B cell (primary cell): Measurements from ENCODE around the gene NDUFA12. TPM values are rescaled to one million over a fixed set of nuclear protein-coding genes. Genes with fewer than 3 reads are reported as not detected.

Experiments
- ATAC-seq: fragments of 200-7000 bp; cut with Tn5 transposase; one replicate; pipeline ENCODE4 v1.10.0; 2021; ENCODE audit warnings: low read depth, mild to moderate bottlenecking, moderate number of reproducible peaks, moderate library complexity
- CTCF ChIA-PET: fragments of 350-600 bp; sonication (Branson Sonifier 250); formaldehyde crosslinking; loops from one replicate; lab custom pipeline; 2021; ENCODE audit warnings: antibody characterized with exemption, inconsistent platforms; lab: Charles Lee
- POLR2A ChIA-PET: fragments of 350-600 bp; sonication (Branson Sonifier 250); formaldehyde crosslinking; loops from one replicate; lab custom pipeline; 2021; ENCODE audit warnings: antibody characterized with exemption; lab: Charles Lee
- DNase-seq: peaks from one replicate; pipeline ENCODE4 v3.0.0; 2013
- H2AFZ ChIP-seq: 2 replicates; pipeline ENCODE4 v1.6.1; 2012; ENCODE audit warnings: mild to moderate bottlenecking, low read depth, low read length; ENCODE audit not compliant: insufficient read depth, poor library complexity, severe bottlenecking
- H3K27ac ChIP-seq, 2 donors: 1 replicate in 1 of 2; 2 replicates in 1 of 2; pipeline ENCODE4 v1.5.1; 2012 to 2013; ENCODE audit warnings: low read length in 2 of 2, mild to moderate bottlenecking in 2 of 2, moderate library complexity in 1 of 2
- H3K27me3 ChIP-seq, 4 experiments: fragments of 200-600 bp in 1 of 4; sonication (generic) in 1 of 4; replicated peaks in 1 of 4; 1 replicate in 2 of 4; 2 replicates in 2 of 4; pipeline versions ENCODE4 v1.6.1 to v1.7.0; 2013 to 2016; ENCODE audit warnings: low read length in 3 of 4, mild to moderate bottlenecking in 2 of 4, mixed read lengths in 1 of 4, moderate library complexity in 1 of 4; ENCODE audit not compliant: insufficient read depth in 4 of 4, control insufficient read depth in 3 of 4; ENCODE audit errors: control extremely low read depth in 1 of 4
- H3K36me3 ChIP-seq, 2 experiments: replicated peaks in 1 of 2; 1 replicate in 1 of 2; 2 replicates in 1 of 2; pipeline versions ENCODE4 v1.6.1 to v1.7.1; 2013; ENCODE audit warnings: low read length in 1 of 2; ENCODE audit not compliant: insufficient read depth in 2 of 2, control insufficient read depth in 1 of 2; ENCODE audit errors: control extremely low read depth in 1 of 2, extremely low read depth in 1 of 2
- H3K4me1 ChIP-seq, 2 donors: fragments of 200-600 bp in 1 of 2; sonication (generic) in 1 of 2; 1 replicate in 1 of 2; 2 replicates in 1 of 2; pipeline versions ENCODE4 v1.5.1 to v1.6.1; 2013 to 2017; ENCODE audit warnings: low read length in 2 of 2; ENCODE audit not compliant: control insufficient read depth in 2 of 2, insufficient read depth in 2 of 2
- H3K4me2 ChIP-seq: replicated peaks from 2 replicates; pipeline ENCODE3; 2012; ENCODE audit warnings: mild to moderate bottlenecking, low read depth, low read length; ENCODE audit not compliant: poor library complexity, severe bottlenecking
- H3K4me3 ChIP-seq, 5 experiments: fragments of 200-600 bp in 1 of 5; sonication (generic) in 1 of 5; 1 replicate in 3 of 5; 2 replicates in 2 of 5; pipeline versions ENCODE4 v1.5.1 to v1.7.0; 2011 to 2016; ENCODE audit warnings: low read length in 4 of 5, mild to moderate bottlenecking in 4 of 5, low read depth in 2 of 5, control low read depth in 1 of 5, moderate library complexity in 1 of 5; ENCODE audit not compliant: insufficient read depth in 1 of 5; ENCODE audit errors: control extremely low read depth in 1 of 5, extremely low read depth in 1 of 5
- H3K79me2 ChIP-seq: fragments of 200-600 bp; sonication (generic); one replicate; pipeline ENCODE4 v1.6.0; 2016; ENCODE audit warnings: low read length; ENCODE audit not compliant: control insufficient read depth, insufficient read depth
- H3K9ac ChIP-seq: fragments of 200-600 bp; sonication (generic); 2 replicates; pipeline ENCODE4 v1.6.1; 2017; ENCODE audit warnings: mild to moderate bottlenecking, low read length, moderate library complexity
- H3K9me3 ChIP-seq, 3 donors: one replicate each; pipeline versions ENCODE4 v1.6.1 to v1.7.1; 2013; ENCODE audit warnings: low read length in 2 of 3; ENCODE audit not compliant: control insufficient read depth in 2 of 3, insufficient read depth in 1 of 3; ENCODE audit errors: control extremely low read depth in 1 of 3
- H4K20me1 ChIP-seq: 2 replicates; pipeline ENCODE4 v1.6.0; 2012; ENCODE audit warnings: mild to moderate bottlenecking, low read length; ENCODE audit not compliant: insufficient read depth, control insufficient read depth, poor library complexity, severe bottlenecking
- H3K27ac Mint-ChIP-seq: one replicate; pipeline ENCODE4 v1.8.0; 2021; ENCODE audit warnings: mixed read lengths
- H3K27me3 Mint-ChIP-seq: one replicate; pipeline ENCODE4 v1.8.0; 2021; ENCODE audit warnings: mixed read lengths
- H3K4me1 Mint-ChIP-seq: one replicate; pipeline ENCODE4 v1.8.0; 2021; ENCODE audit warnings: mixed read lengths
- H3K4me3 Mint-ChIP-seq: one replicate; pipeline ENCODE4 v1.8.0; 2021; ENCODE audit warnings: mixed read lengths
- H3K9me3 Mint-ChIP-seq: one replicate; pipeline ENCODE4 v1.8.0; 2022; ENCODE audit warnings: mixed read lengths; ENCODE audit not compliant: insufficient read depth
- CTCF ChIP-seq: fragments of 200-600 bp; IDR thresholded peaks from one replicate; pipeline ENCODE4 v1.8.0; 2022; ENCODE audit warnings: antibody characterized with exemption, mild to moderate bottlenecking
- EZH2 ChIP-seq: IDR thresholded peaks from 2 replicates; pipeline ENCODE4 v1.6.1; 2012; ENCODE audit warnings: borderline replicate concordance, low read depth, mild to moderate bottlenecking, moderate library complexity, low read length; ENCODE audit not compliant: insufficient read depth, poor library complexity, severe bottlenecking
- WGBS: methylation state at CpG from one replicate; pipeline ENCODE4 v1.1.5; 2013; ENCODE audit warnings: missing lambda C conversion rate; ENCODE audit not compliant: insufficient coverage; 5-methylcytosine and 5-hydroxymethylcytosine counted together
- intact Hi-C: fragments of 100-400 bp; cut with micrococcal nuclease; formaldehyde crosslinking; loops from one replicate; pipeline ENCODE4 v1.10.0; 2022
- polyA plus RNA-seq: library from polyadenylated mRNA; depleted of rRNA; stranded (reverse); fragments of >200 nt; gene quantifications from 2 replicates; pipeline ENCODE4 v1.2.3, GENCODE V29; 2012
- total RNA-seq, 2 donors: library from RNA; stranded (reverse); fragments of 120-200 nt in 1 of 2; gene quantifications; 1 replicate in 1 of 2; 2 replicates in 1 of 2; pipeline versions ENCODE4 v1.2.3 to v1.2.4, GENCODE V29; 2013 to 2022

NDUFA12 gene
- total and polyA plus RNA-seq, 2 donors (not counting 1 experiment from before 2014, with no cell fraction given), result 41.7 to 51.8 TPM

- intact Hi-C loops, result no loop called here
- Histone ChIP-seq H3K9me3 (no peaks in the 10 kb centered on the region), H3K4me1 (no peaks in the 10 kb centered on the region), H3K36me3 (peaks cover 15 to 22% of the 10 kb centered on the region in 2 experiments), H3K4me2 (no peak overlapping the region), H2AFZ (no peak overlapping the region), H4K20me1 (no peaks in the 10 kb centered on the region), H3K27ac (no peak overlapping the region), H3K4me3 (no peak overlapping the region), H3K27me3 (no peaks in the 10 kb centered on the region), H3K9ac (no peak overlapping the region), H3K79me2 (no peaks in the 10 kb centered on the region)
- ChIA-PET CTCF (no interaction called here), POLR2A (no interaction called here)
- Mint-ChIP-seq H3K4me1 (peaks cover 1% of the 10 kb centered on the region), H3K27me3 (no peaks in the 10 kb centered on the region), H3K27ac (no peak overlapping the region), H3K9me3 (no peaks in the 10 kb centered on the region), H3K4me3 (no peak overlapping the region)
- WGBS, result no CpG with 5 or more reads among the region's 1 CpG
- TF ChIP-seq CTCF, result no peak
- no peak for TF ChIP-seq EZH2
- ATAC-seq (no peak), DNase-seq (no peak)
Observed at GRCh38 chr12:95034750-95035149, 31.3 kb upstream of the NDUFA12 start.

- DNase-seq, result no peak
- peaks cover 1 to 7% of the 10 kb centered on the region in 2 experiments for H3K36me3 ChIP-seq
- no peaks in the 10 kb centered on the region for H4K20me1 ChIP-seq
- peaks cover 0 to 4% of the 10 kb centered on the region in 2 donors for H3K4me1 ChIP-seq
- ChIA-PET POLR2A (no interaction called here), CTCF (no interaction called here)
- no peaks in the 10 kb centered on the region for H3K9me3 Mint-ChIP-seq
- H3K9ac ChIP-seq, result no peak overlapping the region
- H3K4me3 Mint-ChIP-seq, result no peak overlapping the region
- no peaks in the 10 kb centered on the region for H3K9me3 ChIP-seq
- WGBS, result no CpG with 5 or more reads among the region's 2 CpGs
- no peak overlapping the region for H3K27ac Mint-ChIP-seq
- no peak overlapping the region for H3K4me2 ChIP-seq
- no peaks in the 10 kb centered on the region for H3K27me3 Mint-ChIP-seq
- peaks cover 2% of the 10 kb centered on the region for H3K4me1 Mint-ChIP-seq
- no peaks in the 10 kb centered on the region for H3K27me3 ChIP-seq
- H3K4me3 ChIP-seq, result no peak overlapping the region
- no peak overlapping the region for H3K27ac ChIP-seq
- no peak for TF ChIP-seq EZH2
- no peak for TF ChIP-seq CTCF
- ATAC-seq, result no peak
- intact Hi-C loops, result no loop called here
- no peaks in the 10 kb centered on the region for H3K79me2 ChIP-seq
- H2AFZ ChIP-seq, result no peak overlapping the region
Observed at GRCh38 chr12:95022477-95022876, 19.0 kb upstream of the NDUFA12 start.
